ENCODE measurements around the gene LARP6. TPM values are rescaled to one million over a fixed set of nuclear protein-coding genes. Genes with fewer than 3 reads are reported as not detected.
"Not testable (repeated sequence)": the region's sequence is repeated elsewhere in the genome, so short reads cannot be mapped to it uniquely, and the experiment has no call there.

The LARP6 gene
- polyA plus RNA-seq (2014; cell fraction: cytosol; rRNA removed): 8.2 and 25.0 TPM in 2 replicates
- 11.0 and 12.6 TPM in 2 replicates for polyA plus RNA-seq (2014; cell fraction: nucleus; rRNA removed)

- DNase-seq (ENCODE audit: low spot score): peak; percentile 53
These were observed at the start of gene LARP6 for GRCh38 chr15:70853973-70854665. TSS of gene LARP6 (minus strand) at chr15:70854157. CDS start at chr15:70854088, 69 bp downstream.

- DNase-seq (ENCODE audit: low spot score): no peak
These were observed 48.1 kb upstream of the LARP6 start for GRCh38 chr15:70902107-70902506.

GRCh38 chr15:70892912-70893560 is 39.1 kb upstream of the LARP6 start:
- DNase-seq (ENCODE audit: low spot score): no peak

GRCh38 chr15:70892002-70892911 is 38.3 kb upstream of the LARP6 start, which contains the start of the genes LRRC49 and THAP10:
TSS of gene LRRC49 (plus strand) at chr15:70892826. CDS start at chr15:70892895, 69 bp downstream.
TSS of gene THAP10 (minus strand) at chr15:70892433. CDS start at chr15:70892272, 161 bp downstream.
- peak; percentile 98 for DNase-seq (ENCODE audit: low spot score)

GRCh38 chr15:70882361-70882760 is 28.4 kb upstream of the LARP6 start:
- DNase-seq (ENCODE audit: low spot score): no peak

GRCh38 chr15:70880781-70881180 is 26.8 kb upstream of the LARP6 start:
- no peak for DNase-seq (ENCODE audit: low spot score)

- no peak for DNase-seq (ENCODE audit: low spot score)
These were observed 25.4 kb upstream of the LARP6 start for GRCh38 chr15:70879401-70879800.

GRCh38 chr15:70876683-70877082 is 22.7 kb upstream of the LARP6 start:
- DNase-seq (ENCODE audit: low spot score): no peak

GRCh38 chr15:70876011-70876410 is 22.1 kb upstream of the LARP6 start:
- DNase-seq (ENCODE audit: low spot score): no peak

- DNase-seq (ENCODE audit: low spot score): no peak
These were observed 21.2 kb upstream of the LARP6 start for GRCh38 chr15:70875001-70875782.

GRCh38 chr15:70873232-70874054 is 19.5 kb upstream of the LARP6 start:
- no peak for DNase-seq (ENCODE audit: low spot score)

- not testable (repeated sequence) for DNase-seq (ENCODE audit: low spot score)
These were observed 17.5 kb upstream of the LARP6 start for GRCh38 chr15:70871490-70871889.

GRCh38 chr15:70870051-70870450 is 16.1 kb upstream of the LARP6 start:
- no peak for DNase-seq (ENCODE audit: low spot score)

- DNase-seq (ENCODE audit: low spot score): no peak
These were observed 15.4 kb upstream of the LARP6 start for GRCh38 chr15:70869346-70869745.

GRCh38 chr15:70867911-70868467 is 14.0 kb upstream of the LARP6 start:
- no peak for DNase-seq (ENCODE audit: low spot score)

GRCh38 chr15:70866982-70867641 is 13.2 kb upstream of the LARP6 start:
- DNase-seq (ENCODE audit: low spot score): no peak

- no peak for DNase-seq (ENCODE audit: low spot score)
These were observed 9.7 kb upstream of the LARP6 start for GRCh38 chr15:70863450-70864218.

- no peak for DNase-seq (ENCODE audit: low spot score)
These were observed 6.0 kb upstream of the LARP6 start for GRCh38 chr15:70859998-70860397.

All from SK-N-DZ (cell line).